ENCODE data around the gene MED14.

Gene MED14

DNA sequence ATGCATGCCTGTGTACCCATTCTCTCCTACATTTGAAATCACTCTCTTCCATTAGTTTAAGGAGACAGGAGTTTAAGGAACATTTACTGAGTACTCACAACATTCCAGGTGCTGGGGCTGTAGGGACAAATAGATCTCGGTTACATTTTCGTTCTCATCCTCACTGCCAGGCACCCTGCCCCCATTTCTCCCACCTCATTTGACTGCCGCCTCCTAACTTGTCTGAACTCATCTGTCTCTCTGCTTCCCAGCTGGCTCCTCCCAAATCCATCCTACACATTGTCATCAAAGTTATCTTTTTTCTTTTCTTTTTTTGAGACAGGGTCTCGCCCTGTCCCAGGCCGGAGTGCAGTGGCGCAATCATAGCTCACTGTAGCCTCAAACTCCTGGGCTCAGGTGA, 131.9 kb downstream of the MED14 start:
- DNase-seq (ENCODE audit: low read depth) = no peak

Data from activated T-helper 1 cell treated with Interleukin-2 at 50 U/mL for 16 hours (primary cell).